Keratinocyte (primary cell): ENCODE results near the gene BRIP1. TPM values are rescaled to one million over a fixed set of nuclear protein-coding genes. Genes with fewer than 3 reads are reported as not detected.

ENCODE experiments used
- DNase-seq: peaks from one replicate; pipeline ENCODE4 v3.0.0-alpha.2; 2011; ENCODE audit warnings: low read depth, missing footprints, low spot score
- FAIRE-seq: peaks from 2 replicates; lab custom pipeline; 2011; peaks lifted over from hg19 to GRCh38; lab: Jason Lieb, UNC
- H2AFZ ChIP-seq: 2 replicates; pipeline ENCODE4 v1.6.0; 2012; ENCODE audit warnings: low read length, control low read depth, inconsistent platforms; ENCODE audit not compliant: control insufficient read depth
- H3K27ac ChIP-seq: 2 replicates; pipeline ENCODE4 v1.5.1; 2011; ENCODE audit warnings: low read length; ENCODE audit not compliant: control insufficient read depth, insufficient read depth
- H3K27me3 ChIP-seq: 3 replicates; pipeline ENCODE4 v1.6.0; 2011; ENCODE audit warnings: low read length; ENCODE audit not compliant: control insufficient read depth, insufficient read depth; ENCODE audit errors: extremely low read depth
- H3K36me3 ChIP-seq, 2 experiments: 2 replicates in 1 of 2; 3 replicates in 1 of 2; pipeline ENCODE4 v1.5.1; 2011; ENCODE audit warnings: low read length in 2 of 2, mild to moderate bottlenecking in 1 of 2; ENCODE audit not compliant: control insufficient read depth in 2 of 2, insufficient read depth in 2 of 2; ENCODE audit errors: extremely low read depth in 1 of 2
- H3K4me1 ChIP-seq: 3 replicates; pipeline ENCODE4 v1.5.1; 2011; ENCODE audit warnings: low read length; ENCODE audit not compliant: control insufficient read depth, insufficient read depth; ENCODE audit errors: extremely low read depth
- H3K4me2 ChIP-seq: 3 replicates; pipeline ENCODE4 v1.6.0; 2011; ENCODE audit warnings: low read depth, low read length; ENCODE audit not compliant: control insufficient read depth, insufficient read depth; ENCODE audit errors: extremely low read depth
- H3K4me3 ChIP-seq, 3 experiments: fragments of 200-600 bp in 1 of 3; sonication (generic) in 1 of 3; 2 replicates in 2 of 3; 3 replicates in 1 of 3; pipeline ENCODE4 v1.5.1; 2011 to 2016; ENCODE audit warnings: low read length in 3 of 3, mild to moderate bottlenecking in 3 of 3, control low read depth in 2 of 3, inconsistent platforms in 1 of 3, low read depth in 1 of 3, mixed read lengths in 1 of 3, mixed run types in 1 of 3, moderate library complexity in 1 of 3; ENCODE audit not compliant: control insufficient read depth in 2 of 3, insufficient read depth in 2 of 3; ENCODE audit errors: extremely low read depth in 1 of 3
- H3K79me2 ChIP-seq: 2 replicates; pipeline ENCODE4 v1.6.0; 2012; ENCODE audit warnings: low read length; ENCODE audit not compliant: control insufficient read depth, insufficient read depth
- H3K9ac ChIP-seq: 3 replicates; pipeline ENCODE4 v1.6.0; 2011; ENCODE audit warnings: low read length; ENCODE audit not compliant: control insufficient read depth, insufficient read depth; ENCODE audit errors: extremely low read depth
- H3K9me1 ChIP-seq: 3 replicates; pipeline ENCODE4 v1.6.0; 2011; ENCODE audit warnings: low read length; ENCODE audit not compliant: control insufficient read depth, insufficient read depth; ENCODE audit errors: extremely low read depth
- H3K9me3 ChIP-seq: 2 replicates; pipeline ENCODE4 v1.5.1; 2012; ENCODE audit warnings: low read depth, low read length; ENCODE audit not compliant: control insufficient read depth
- H4K20me1 ChIP-seq: 3 replicates; pipeline ENCODE4 v1.6.0; 2011; ENCODE audit warnings: low read length; ENCODE audit not compliant: control insufficient read depth, insufficient read depth; ENCODE audit errors: extremely low read depth
- CTCF ChIP-seq, 3 experiments: IDR thresholded peaks in 1 of 3; conservative IDR thresholded peaks in 1 of 3; optimal IDR thresholded peaks in 1 of 3; 2 replicates in 2 of 3; 3 replicates in 1 of 3; pipeline versions ENCODE3 to v1.5.1; 2011; ENCODE audit warnings: low read length in 3 of 3, mild to moderate bottlenecking in 3 of 3, moderate library complexity in 2 of 3, control low read depth in 1 of 3, inconsistent platforms in 1 of 3; ENCODE audit not compliant: insufficient read depth in 2 of 3; ENCODE audit errors: extremely low read depth in 1 of 3
- EZH2 ChIP-seq: IDR thresholded peaks from one replicate; pipeline ENCODE4 v1.6.1; 2012; ENCODE audit warnings: inconsistent platforms, mild to moderate bottlenecking, low read length, moderate library complexity
- dilution Hi-C: fragments of 300-500 bp; cut with MboI; formaldehyde crosslinking; loops from one replicate; pipeline ENCODE4 v1.7.0; 2020; ENCODE audit warnings: low sequenced_read_pairs; ENCODE audit not compliant: extremely low pct_ligation_motif_present
- polyA plus RNA-seq, 5 experiments: library from polyadenylated mRNA; depleted of rRNA in 3 of 5; stranded (reverse) in 3 of 5; stranded (forward) in 1 of 5; unstranded in 1 of 5; fragments of >200 nt; gene quantifications; 1 replicate in 1 of 5; 2 replicates in 3 of 5; 3 replicates in 1 of 5; pipeline versions ENCODE4 v1.2.1 to v1.2.3, GENCODE V29; 2011 to 2012; ENCODE audit warnings: missing spikeins in 2 of 5, low read depth in 1 of 5, low replicate concordance in 1 of 5

BRIP1 gene
- polyA plus RNA-seq, 1 donor (not counting 4 experiments of a cell fraction or from before 2014, with no cell fraction given): 4.0 TPM

DNA sequence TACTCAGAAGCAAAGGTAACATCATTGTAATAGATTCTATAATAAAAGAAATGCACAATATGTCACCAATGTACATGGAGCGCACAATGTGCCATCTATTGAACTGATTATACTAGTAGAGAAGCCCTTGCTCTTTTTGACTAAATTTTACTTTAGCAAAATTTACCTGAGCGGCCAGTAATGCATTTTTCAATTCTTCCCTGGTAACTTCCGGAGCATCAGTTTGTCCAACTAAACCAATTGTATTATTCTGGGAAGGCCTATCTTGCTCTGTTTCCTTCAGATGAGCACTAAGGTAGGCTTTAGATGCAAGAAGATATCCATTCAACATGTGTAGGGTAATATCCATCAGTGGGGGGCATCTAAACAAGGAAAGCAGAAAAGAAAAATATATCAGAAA lies 8.8 kb upstream of the BRIP1 start:
- Histone ChIP-seq H4K20me1 (no peaks in the 10 kb centered on the region), H3K9me3 (no peaks in the 10 kb centered on the region), H3K4me1 (no peaks in the 10 kb centered on the region), H3K36me3 (peaks cover 4 to 7% of the 10 kb centered on the region in 2 experiments), H3K9ac (no peak overlapping the region), H3K27ac (no peak overlapping the region), H3K79me2 (no peaks in the 10 kb centered on the region), H3K9me1 (no peaks in the 10 kb centered on the region), H3K27me3 (no peaks in the 10 kb centered on the region), H3K4me3 (no peak overlapping the region), H3K4me2 (no peak overlapping the region), H2AFZ (no peak overlapping the region)
- DNase-seq (no peak), FAIRE-seq (no peak)
- dilution Hi-C loops: no loop called here
- TF ChIP-seq EZH2 (no peak), CTCF (optimal IDR thresholded peaks at IDR 0.05 in 1 of 3, IDR thresholded peaks at IDR 0.05 in 1 of 3, conservative IDR thresholded peaks at IDR 0.05 in 1 of 3; ENCODE audit: extremely low read depth in 1 of 3, insufficient read depth in 2 of 3, low read length in 3 of 3) (no peak)

GRCh38 chr17:61869138-61869537 lies 5.8 kb upstream of the BRIP1 start:
- Histone ChIP-seq H4K20me1 (no peaks in the 10 kb centered on the region), H3K9ac (no peak overlapping the region), H3K4me2 (no peak overlapping the region), H3K27ac (no peak overlapping the region), H3K4me1 (no peaks in the 10 kb centered on the region), H3K9me3 (no peaks in the 10 kb centered on the region), H3K4me3 (no peak overlapping the region), H3K9me1 (no peaks in the 10 kb centered on the region), H3K27me3 (no peaks in the 10 kb centered on the region), H3K36me3 (peaks cover 4 to 7% of the 10 kb centered on the region in 2 experiments), H3K79me2 (no peaks in the 10 kb centered on the region), H2AFZ (no peak overlapping the region)
- no peak for DNase-seq
- TF ChIP-seq CTCF (optimal IDR thresholded peaks at IDR 0.05 in 1 of 3, IDR thresholded peaks at IDR 0.05 in 1 of 3, conservative IDR thresholded peaks at IDR 0.05 in 1 of 3; ENCODE audit: extremely low read depth in 1 of 3, insufficient read depth in 2 of 3, low read length in 3 of 3): no peak
- dilution Hi-C loops: no loop called here
- no peak for FAIRE-seq
